GM12874 (cell line): ENCODE results near the gene KNOP1.

Experiments
- TF ChIP-seq, protein P1 (sequence below): IDR thresholded peaks from 2 replicates; pipeline ENCODE4 v1.5.1; 2011; ENCODE audit warnings: low read depth, mild to moderate bottlenecking, control low read depth, low read length, moderate library complexity; ENCODE audit not compliant: insufficient read depth

Gene KNOP1, protein sequence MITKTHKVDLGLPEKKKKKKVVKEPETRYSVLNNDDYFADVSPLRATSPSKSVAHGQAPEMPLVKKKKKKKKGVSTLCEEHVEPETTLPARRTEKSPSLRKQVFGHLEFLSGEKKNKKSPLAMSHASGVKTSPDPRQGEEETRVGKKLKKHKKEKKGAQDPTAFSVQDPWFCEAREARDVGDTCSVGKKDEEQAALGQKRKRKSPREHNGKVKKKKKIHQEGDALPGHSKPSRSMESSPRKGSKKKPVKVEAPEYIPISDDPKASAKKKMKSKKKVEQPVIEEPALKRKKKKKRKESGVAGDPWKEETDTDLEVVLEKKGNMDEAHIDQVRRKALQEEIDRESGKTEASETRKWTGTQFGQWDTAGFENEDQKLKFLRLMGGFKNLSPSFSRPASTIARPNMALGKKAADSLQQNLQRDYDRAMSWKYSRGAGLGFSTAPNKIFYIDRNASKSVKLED

DNA sequence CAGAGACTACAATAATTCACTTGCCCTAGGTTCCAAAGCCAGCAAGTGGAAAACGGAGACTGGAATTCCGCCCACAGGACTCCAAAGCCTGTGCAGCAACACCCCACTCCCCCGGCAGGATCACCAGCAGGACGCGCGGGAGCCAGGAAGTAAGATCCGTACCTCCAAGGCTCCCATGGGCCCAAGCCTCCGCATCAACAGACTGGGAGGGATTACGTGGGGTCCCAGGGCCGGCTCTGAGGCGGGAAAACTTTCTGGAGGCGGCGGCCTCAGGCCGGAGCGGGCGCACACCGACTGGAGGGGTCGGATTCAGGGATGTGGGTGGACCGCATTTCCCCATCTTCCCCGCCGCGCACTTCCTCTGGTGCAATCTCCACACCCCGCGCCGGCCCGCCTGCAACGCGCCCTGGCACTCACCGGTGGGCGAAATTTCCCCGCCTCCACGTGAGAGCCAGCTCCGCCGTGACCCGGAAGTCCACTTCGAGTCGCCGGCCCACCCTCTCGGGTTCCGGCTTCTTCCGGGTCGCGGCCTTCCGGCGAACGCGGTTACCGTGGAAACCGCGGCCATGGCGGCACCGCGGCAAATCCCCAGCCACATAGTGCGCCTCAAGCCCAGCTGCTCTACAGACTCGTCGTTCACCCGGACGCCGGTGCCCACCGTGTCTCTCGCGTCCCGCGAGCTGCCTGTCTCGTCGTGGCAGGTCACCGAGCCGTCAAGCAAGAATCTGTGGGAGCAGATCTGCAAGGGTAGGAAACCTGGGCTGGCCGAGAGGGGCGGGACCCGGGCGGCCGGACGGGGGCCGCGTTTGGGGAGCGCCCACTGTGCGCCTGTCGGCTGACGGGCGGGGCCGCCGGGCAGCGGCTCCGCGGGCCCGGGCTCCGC is at the start of gene KNOP1, which contains the start of gene IQCK:
Gene KNOP1, minus strand, starts transcription at position 487 of the 883 bp plus-strand sequence. CDS start 3,192 bp downstream, outside the sequence.
Gene IQCK, plus strand, starts transcription at position 531 of the 883 bp plus-strand sequence. Its CDS starts 36 bp downstream, at position 567.
- TF ChIP-seq, protein P1, sequence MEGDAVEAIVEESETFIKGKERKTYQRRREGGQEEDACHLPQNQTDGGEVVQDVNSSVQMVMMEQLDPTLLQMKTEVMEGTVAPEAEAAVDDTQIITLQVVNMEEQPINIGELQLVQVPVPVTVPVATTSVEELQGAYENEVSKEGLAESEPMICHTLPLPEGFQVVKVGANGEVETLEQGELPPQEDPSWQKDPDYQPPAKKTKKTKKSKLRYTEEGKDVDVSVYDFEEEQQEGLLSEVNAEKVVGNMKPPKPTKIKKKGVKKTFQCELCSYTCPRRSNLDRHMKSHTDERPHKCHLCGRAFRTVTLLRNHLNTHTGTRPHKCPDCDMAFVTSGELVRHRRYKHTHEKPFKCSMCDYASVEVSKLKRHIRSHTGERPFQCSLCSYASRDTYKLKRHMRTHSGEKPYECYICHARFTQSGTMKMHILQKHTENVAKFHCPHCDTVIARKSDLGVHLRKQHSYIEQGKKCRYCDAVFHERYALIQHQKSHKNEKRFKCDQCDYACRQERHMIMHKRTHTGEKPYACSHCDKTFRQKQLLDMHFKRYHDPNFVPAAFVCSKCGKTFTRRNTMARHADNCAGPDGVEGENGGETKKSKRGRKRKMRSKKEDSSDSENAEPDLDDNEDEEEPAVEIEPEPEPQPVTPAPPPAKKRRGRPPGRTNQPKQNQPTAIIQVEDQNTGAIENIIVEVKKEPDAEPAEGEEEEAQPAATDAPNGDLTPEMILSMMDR: 0 out of 2 replicates have a peak, but pooled peaks have one; percentile 1

DNA sequence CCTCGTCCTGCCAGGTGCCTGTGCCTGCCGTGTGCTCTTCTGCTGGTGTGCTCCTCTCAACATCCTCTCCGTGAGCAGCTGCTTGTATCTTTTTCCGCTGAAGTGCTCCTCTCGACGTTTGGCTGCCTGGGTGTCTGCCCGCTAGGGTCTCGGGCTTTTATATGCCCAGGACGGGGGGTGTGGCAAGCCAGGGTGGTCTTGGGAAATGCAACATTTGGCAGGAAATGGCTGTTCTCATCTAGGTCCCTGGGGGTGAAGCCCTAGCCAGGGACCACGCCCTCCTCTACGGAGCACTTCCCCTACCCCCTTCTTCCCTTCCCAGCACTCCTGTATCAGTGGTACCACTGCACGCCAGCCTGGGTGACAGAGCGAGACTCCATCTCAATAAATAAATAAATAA is 49.5 kb upstream of the KNOP1 start:
- TF ChIP-seq, protein P1: no peak

DNA sequence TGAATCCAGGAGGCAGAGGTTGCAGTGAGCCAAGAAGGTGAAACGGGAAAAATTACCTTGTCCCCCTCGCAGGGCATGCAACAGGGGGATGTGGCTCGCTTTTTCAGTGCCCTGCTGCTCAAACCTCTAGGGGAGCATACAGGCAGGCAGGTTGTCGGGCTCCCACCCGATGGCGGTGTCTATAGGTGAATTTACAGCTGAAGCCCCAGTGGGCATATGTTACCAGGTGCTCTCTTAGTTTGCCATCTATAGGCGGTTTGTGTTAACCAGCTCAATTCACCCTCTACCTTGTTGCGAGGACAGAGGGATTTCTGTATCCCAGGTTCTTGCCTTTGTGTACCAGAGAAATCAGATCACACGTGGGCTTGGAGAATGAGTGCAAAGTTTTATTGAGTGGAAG is 49.0 kb upstream of the KNOP1 start:
- TF ChIP-seq, protein P1: no peak

DNA sequence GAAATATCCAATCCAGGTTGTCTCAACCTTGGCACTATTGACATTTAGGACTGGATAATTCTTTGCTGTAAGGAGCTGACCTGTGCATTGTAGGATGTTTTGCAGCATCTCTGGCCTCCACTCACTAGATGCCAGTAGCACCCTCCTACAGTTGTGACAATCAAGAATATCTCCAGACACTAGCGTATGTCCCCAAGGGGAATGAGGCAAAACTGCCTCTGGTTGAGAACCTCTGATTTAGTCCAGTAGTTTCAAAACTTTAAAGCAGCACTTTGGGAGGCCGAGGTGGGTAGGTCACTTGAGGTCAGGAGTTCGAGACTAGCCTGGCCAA is 48.5 kb upstream of the KNOP1 start:
- TF ChIP-seq, protein P1: no peak

DNA sequence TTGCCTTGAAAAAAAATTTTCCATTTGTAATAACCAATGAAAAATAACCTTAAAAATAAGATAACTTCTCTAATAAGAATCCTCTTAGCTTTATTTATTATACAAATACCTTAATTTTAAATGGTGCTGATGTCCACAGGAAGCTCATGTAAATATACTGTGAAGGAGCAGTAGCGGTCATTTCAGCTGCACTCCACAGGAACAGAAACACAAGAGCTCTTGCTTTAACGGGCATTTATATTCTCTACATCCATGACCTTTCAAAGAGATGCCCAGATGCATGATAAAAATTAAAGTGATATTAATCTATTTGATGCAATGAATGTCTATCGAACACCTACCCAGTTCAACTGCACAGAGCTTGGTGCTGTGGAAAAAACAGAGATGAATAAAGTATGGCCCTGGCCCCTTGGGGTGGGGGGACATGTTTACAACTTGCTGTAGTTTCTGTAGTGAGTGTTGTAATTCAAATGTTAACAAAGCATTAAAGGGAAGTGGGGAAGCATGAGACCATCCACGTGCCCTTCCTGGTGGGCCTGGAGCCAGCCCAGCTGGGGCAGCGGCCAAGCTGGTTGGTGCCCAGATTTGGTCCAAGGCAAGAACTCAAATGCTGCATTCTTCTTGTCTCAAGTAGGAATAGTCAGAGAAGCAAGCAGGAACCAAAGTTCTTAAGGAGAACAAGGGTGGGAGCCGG is 48.0 kb upstream of the KNOP1 start:
- TF ChIP-seq, protein P1: no peak

DNA sequence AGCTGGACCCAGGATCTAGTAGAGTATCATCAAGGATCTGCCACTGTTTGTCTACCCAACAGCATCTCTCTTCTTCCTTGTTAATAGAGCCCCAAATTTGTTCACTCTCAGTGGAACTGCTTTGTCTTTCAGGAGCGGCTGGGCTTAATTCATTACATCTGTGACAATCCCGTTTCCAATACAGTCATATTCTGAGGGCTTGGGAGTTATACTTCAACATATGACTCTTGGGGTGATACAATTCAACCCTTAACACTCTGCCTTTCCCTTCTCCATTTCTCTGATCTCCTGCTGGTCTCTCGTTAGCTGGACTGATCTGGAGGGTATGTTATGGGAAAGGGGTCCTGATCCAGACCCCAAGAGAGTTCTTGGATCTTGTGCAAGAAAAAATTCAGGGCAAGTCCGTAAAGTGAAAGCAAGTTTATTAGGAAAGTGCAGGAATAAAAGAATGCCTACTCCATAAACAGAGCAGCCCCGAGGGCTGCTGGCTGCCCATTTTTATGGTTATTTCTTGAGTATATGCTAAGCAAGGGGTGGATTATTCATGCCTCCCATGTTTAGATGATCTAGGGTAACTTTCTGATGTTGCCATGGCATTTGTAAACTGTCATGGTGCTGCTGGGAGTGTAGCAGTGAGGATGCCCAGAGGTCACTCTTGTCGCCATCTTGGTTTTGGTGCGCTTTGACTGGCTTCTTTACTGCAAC is 42.5 kb upstream of the KNOP1 start:
- TF ChIP-seq, protein P1: no peak
